CD4-positive, alpha-beta T cell treated with Interleukin-4 for 4 hours (primary cell): ENCODE measurements around the gene GARNL3.

ENCODE experiments used
- DNase-seq: peaks from one replicate; pipeline ENCODE4 v3.0.0-alpha.2; 2020

The GARNL3 gene

GRCh38 chr9:127314911-127315310 is 50.3 kb downstream of the GARNL3 start:
- DNase-seq = no peak

DNA sequence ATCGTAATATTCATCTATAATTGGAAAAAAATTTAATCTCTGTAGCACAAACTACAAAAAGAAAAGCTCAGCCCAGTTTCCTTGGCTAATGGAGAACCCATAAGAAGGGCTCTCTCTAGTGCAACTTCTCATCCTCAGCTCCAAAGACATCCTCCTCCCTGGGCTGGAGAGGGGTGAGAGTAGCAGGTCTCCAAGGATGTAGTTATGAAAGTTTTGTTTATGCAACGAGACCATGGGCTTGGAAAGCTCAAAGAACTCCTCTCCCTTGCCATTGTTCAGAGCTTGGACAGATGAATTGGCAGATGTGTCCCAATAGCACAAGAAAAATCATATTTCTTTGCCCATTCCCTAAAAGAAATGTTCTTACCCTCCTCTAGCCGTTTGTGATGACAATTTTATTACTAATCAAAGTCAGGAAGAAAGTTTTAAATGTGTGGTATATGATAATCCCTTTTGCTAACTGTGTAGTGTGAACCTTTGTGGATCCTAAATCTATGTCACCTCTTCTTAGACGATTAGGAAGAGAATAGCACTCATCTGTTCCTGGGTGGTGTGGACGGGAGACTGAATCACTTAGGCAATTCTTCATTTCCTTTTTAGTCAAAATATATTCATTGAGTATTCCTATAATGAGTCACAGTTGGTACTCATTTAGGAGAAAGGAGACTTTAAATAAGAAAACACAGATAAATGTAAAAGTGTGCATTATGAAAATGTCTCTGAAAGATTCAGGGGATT is 52.2 kb downstream of the GARNL3 start:
- DNase-seq = no peak

GRCh38 chr9:127318651-127319167 is 54.1 kb downstream of the GARNL3 start:
- DNase-seq = no peak

DNA sequence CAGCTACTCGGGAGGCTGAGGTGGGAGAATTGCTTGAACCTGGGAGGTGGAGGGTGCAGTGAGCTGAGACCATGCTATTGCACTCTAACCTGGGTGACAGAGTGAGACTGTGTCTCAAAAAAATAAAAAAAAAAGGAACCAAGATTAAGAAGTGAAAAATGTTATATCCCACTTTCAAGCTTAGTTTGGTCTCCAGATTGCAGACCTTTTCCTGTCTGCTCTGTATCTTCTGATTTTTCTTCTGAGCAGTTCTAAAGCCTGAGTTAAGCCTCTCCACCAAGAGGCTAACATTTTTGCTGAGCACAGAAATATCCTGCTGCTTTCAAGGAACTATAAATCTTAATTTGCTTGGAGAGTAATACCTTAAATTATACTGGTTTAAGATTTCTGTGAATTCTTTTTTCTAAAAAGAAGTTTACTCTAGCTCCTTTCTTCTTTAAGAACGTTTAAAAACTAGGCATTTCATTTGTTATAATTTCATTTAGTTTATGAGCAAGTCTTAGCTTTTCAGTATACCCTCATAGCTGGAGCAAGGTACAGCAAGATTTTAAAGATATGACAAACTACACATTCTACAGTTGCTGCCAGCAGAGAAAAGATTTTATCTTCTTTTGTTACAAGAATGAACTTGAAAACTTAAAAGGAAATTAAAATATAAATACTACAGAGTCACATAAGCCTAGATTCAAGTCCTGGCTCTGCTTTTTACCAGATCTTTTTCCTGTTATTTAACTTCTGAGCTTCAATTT is 55.0 kb downstream of the GARNL3 start:
- no peak for DNase-seq

DNA sequence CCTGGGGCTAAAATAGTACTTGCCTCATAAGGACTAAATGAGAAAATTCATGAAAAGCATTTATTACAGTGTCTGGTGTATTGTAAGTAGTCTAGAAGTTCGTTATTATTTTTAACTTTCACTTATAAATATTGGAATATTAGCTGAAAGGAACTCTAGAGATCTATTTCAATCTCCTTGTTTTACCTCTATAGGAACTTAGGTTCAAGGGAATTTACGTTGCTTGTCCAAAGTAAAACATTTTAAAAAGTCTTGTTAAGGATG is 55.5 kb downstream of the GARNL3 start:
- no peak for DNase-seq

GRCh38 chr9:127323393-127323792 is 58.8 kb downstream of the GARNL3 start:
- no peak for DNase-seq

GRCh38 chr9:127330501-127330900 is 65.9 kb downstream of the GARNL3 start:
- no peak for DNase-seq

DNA sequence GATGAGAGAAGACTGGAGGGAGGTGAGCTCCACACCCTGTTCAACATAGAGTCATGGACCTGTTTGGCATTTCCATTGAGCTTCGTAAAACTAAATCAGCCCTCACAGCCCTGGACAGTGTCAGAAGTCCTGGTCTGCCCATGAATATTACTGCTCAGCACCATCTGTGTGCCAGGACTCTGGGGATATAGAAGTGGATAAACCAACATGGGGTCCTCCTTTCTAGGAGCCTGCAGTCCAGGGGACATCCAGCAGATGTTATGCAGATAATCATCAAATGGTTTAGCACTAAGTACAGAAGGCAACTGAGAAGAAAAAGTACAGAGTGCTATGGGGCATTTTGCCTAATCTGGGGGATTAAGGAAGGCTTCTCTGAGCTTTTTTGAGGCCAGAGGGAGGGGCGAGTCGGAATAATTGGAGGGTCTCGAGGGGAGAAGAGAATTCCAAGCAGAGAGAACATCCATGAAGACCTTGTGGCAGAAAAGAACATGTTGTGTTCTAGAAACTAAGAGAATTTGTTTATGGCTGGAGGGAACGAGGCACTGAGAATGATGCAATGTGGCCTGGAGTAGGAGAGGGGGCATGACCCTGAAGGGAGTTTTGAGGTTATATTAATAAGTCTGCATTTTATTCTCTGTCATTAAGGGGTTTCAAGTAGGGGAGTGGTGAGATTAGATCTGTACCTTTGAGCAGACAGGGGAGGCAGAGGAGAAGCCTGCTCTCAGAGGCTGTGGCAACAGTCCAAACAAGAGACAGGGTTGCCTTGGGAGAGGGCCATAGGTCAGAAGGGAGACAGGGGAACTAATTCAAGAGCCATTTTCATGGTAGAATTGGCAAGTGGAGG is 68.9 kb downstream of the GARNL3 start:
- no peak for DNase-seq

DNA sequence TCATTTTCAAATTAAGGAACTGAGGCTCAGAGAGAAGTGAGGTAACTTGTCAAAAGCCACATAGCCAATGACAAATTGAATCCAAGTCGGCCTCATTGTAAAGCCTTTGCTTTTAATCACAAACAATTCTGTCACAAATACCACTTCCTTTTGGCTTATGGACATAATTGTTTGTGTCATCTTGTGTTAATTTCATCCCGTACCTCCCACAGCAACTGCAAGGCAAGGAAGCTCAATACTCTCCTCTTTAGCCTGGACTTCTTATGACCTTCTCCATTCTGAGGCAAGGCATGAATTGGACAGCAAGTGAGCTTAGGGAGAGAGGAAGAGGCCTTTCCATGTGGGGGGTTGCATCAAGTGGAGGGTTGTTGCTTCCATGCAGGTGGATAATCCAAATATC is 70.2 kb downstream of the GARNL3 start:
- no peak for DNase-seq

GRCh38 chr9:127336086-127336485 is 71.5 kb downstream of the GARNL3 start:
- no peak for DNase-seq

- DNase-seq = no peak
Observed at GRCh38 chr9:127336506-127337352, 72.2 kb downstream of the GARNL3 start.

DNA sequence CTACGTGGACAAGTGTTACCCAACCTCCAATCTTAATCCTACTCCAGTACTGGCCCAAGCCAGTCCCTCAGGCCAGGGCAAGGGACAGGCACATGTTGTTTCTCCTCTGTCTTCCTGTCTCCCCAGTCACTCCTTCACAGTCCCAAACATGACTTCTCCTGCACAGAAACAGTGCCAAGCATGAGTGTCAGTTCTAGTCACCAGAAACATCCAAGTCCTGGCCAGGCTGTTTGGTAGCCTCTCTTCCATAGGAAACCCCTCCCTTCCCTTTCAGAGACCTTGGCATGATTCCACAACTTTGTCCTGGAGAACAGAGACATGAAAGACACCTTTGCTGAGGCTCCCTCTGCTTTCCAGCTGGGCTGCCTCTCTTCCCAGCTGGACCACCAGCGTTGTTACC is 76.1 kb downstream of the GARNL3 start:
- no peak for DNase-seq

DNA sequence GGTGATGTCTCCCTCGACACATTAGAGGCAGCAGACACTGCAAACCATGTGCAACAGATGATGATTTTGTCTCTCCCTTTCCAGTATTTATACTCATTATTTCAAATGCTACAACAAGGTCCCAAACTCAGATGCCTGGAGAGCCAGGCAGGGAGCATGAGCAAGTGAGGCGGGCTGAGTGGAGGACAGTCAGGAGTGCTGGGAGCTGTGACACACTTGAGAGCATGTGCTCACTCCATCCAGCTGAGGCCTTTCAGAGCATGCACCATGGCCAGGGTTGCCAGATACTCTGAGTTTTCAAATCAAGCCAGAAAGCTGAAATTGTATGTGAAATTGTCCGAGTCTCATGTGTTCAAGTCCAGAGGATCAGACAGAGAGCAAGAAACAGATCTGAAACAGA is 76.6 kb downstream of the GARNL3 start:
- no peak for DNase-seq

DNA sequence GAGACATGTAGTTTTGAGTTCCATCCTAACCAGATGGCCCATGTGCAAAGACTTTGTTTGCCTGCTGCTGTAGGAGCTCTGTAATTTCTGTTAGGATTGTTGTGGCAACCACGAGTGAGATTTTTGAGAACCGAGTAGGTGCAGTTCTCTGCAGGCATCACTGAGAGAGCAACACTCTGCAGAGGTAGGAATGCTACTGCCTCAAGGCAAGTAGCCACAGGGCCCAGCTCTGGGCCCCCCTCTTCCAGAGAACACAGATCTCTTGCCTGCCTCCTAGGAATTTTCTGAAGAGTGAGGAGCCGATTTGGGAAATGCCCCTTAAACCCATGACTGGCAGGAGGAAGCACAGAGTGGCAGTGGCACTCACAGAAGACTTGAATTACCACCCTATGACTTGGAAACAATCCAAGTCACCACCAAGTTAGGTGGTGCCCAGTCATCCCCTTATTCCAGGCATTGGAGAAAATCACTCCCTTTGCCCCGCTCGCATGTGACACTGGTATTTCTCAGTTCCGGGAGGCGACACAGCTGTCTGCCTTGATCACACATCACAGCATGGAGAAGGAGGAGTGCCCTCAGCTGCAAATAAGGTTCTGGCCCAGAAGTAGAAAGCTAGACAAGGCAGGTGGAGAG is 79.9 kb downstream of the GARNL3 start:
- no peak for DNase-seq

DNA sequence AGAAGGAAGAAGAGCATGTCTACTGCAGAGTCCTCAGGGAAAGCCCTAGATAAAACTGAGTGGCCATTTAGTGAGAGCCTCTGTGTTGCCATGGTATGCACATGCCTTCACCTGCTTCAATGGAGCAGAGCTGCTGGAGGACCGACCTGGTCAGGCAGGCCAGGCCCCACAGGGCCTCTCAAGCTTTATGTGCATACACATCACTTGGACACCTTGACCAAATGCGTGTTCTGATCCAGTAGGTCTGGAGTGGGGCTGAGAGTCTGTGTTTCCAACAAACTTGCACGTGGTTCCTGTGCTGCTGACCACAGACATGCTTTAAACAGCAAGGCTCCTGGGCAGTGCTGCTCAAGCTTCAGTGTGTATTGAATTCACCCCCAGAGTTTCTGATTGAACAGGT is 81.0 kb downstream of the GARNL3 start:
- DNase-seq = no peak

- no peak for DNase-seq
Observed at GRCh38 chr9:127346584-127346983, 82.0 kb downstream of the GARNL3 start.

DNA sequence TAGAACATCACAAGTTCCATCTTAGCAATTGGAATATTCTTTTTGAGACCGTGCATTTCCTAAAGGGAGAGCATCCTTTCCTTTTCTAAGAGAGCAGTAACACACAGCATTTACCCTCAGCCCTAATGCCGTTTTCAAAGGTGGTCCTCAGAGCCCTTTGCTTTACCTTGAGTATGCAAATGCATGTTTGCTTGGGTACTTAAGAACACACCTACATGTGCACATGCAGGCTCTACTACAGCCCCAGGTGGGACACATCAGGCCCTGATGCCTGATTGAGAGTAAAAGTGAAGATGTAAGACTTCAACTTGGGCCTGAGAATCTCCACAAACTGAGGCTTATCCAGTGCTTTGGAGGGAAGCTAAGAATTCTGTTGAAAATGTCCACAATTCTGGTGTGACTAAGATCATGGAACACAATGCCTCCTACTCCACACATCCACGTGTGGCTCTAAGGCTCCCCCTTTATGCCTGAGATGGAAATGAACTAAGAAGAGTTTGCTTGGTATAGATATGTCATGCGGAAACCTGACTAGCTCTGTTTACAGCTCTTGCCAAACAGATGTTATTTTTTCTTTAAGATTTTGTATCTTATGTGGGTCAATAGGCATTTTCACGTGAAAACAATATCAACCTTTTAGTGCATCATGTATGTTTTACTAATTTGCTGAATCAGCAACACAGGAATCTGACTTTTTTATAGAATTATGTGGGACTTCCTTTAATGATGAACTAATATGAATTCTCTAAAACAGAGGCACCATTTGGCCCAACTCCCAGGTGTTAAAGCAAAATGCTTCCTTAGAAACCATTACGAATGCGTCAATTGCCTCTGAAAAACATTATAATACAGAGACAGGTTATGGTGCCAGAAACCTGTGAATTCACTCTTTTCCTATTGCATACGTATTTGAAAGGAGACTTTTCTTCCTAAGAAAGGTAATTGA is 83.5 kb downstream of the GARNL3 start:
- DNase-seq = no peak

DNA sequence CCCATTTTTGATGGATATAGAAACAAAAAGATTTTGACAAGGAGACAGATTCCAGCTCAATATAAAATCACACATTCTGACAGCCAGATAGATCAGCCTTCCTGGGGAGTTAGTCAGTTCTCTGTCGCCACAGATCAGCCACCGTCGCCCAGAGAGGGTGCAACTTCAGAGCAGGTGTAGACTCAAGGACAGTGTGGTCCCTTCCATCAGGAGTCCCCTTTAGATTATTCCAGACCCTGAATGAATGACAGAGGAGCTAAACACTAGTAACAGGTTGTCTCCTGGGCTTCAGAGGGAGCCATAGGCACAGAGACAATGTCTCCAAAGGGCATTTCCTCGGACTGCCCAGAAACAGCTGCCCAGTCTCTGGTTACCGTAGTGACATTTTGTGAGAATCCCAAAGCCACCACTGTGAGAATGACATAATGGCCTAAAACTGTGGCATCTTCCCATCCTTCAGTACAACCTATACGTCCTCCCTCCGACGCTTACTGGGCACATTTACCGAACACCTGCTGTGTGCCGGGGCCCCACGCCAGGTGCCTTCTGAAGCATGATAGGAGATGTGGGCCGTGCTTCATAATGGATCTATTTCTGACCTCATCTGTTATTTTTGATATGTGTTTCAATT is 85.0 kb downstream of the GARNL3 start:
- no peak for DNase-seq

GRCh38 chr9:127351182-127352166 is 86.9 kb downstream of the GARNL3 start:
- DNase-seq = no peak
